Measurements from ENCODE around the gene KLF16.

Gene KLF16

DNA sequence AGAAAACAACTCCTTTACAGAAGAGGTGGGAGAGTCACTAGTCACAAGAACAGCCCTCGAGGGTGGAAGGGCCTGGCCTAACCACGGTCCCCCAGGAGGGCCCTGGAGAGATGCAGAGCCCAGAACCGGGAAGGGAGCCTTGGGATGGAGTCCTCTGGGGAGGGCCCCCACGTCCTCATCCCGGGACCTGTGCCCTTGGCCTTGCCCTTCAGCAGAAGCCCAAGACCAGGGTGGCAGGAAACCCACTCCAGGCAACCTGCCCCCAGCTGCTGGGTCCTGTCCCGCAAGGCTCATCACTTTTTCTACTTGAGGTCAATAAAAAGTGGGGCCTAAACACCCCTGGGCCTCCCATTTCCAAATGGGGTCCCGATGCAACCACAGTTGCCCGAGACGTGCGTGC is 49.0 kb downstream of the KLF16 start:
- no CpG with 5 or more reads among the region's 10 CpGs for WGBS, 2 donors (ENCODE audit: extremely low coverage in 2 of 2, insufficient read length in 2 of 2, insufficient replicate concordance in 1 of 2)

DNA sequence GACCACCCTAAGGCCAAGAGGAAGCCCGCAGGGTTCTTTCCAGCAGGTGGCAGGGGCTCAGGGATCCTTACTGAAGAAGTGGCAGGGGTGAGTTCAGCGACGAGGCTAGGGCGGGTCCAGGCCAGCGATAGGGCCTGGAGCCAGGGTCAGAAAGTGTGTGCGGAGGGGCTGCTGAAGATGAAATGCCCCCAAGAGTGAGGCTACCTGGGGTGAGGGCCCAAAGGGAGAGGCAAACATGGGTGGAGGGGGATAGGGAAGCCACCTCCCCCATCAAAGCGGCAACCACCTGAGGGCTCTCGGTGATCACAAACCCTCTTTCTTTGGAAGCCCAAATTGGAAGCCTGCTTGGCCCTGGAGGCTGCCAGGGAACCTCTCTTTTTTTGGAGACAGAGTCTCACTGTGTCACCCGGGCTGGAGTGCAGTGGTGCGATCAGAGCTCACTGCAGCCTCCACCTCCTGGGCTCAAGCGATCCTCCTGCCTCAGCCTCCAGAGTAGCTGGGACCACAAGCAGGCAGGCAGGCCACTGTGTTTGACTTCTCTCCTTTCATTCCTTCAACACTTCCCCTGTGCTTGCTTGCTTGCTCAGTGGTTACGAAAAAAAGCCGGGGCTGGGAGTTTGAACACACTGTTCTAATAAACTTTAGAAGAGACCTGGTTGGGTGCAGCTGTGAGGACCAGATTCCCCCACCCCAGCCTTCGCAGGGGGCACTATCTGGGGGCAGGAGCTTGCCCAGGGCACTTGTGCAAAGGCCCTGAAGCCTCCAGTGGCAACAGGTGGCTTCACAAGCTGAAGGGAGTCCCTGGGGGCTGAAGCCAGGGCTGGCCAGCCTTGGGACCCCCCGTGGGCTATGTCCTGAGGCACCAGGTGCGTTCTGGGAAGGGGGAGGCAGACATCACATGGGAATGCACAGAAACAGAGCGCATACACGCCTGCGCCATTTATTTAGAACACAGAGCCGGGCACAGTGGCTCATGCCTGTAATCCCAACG is 49.9 kb downstream of the KLF16 start:
- peak overlapping the region; percentile 89 for H2AFZ ChIP-seq (ENCODE audit: low read length)
- H3K4ac ChIP-seq (ENCODE audit: low read length), result no peak overlapping the region
- H3K36me3 ChIP-seq (replicated peaks in 1 of 2; ENCODE audit: control insufficient read depth in 2 of 2, insufficient read depth in 2 of 2, low read length in 2 of 2), result peaks cover 20 to 28% of the 10 kb centered on the region in 2 donors
- H4K91ac ChIP-seq (ENCODE audit: low read depth, low read length, poor library complexity), result no peak overlapping the region
- no peak overlapping the region for H3K9ac ChIP-seq (ENCODE audit: low read depth, low read length, poor library complexity)
- H3K18ac ChIP-seq (ENCODE audit: low read length), result no peak overlapping the region
- H3K9me3 ChIP-seq (replicated peaks in 1 of 2; ENCODE audit: control insufficient read depth in 2 of 2, insufficient read depth in 1 of 2, low read depth in 1 of 2, low read length in 2 of 2), result peaks cover 0 to 3% of the 10 kb centered on the region in 2 donors
- no peak overlapping the region for H3K14ac ChIP-seq (ENCODE audit: low read length)
- H2AK5ac ChIP-seq (ENCODE audit: low read depth, low read length), result no peak overlapping the region
- H3K23ac ChIP-seq (ENCODE audit: low read depth, low read length, poor library complexity), result no peak overlapping the region
- H3K79me1 ChIP-seq (ENCODE audit: low read depth, low read length), result no peaks in the 10 kb centered on the region
- peaks cover 0 to 7% of the 10 kb centered on the region in 2 donors for H3K4me1 ChIP-seq (ENCODE audit: control insufficient read depth in 2 of 2, insufficient read depth in 1 of 2, low read depth in 1 of 2, low read length in 2 of 2)
- H3K27ac ChIP-seq (replicated peaks; ENCODE audit: low read length), result no peak overlapping the region
- H3K4me2 ChIP-seq (ENCODE audit: insufficient read depth, low read length, poor library complexity, severe bottlenecking), result peak overlapping the region; percentile 87
- no peak overlapping the region for H2BK120ac ChIP-seq (ENCODE audit: low read depth, low read length)
- no peak for DNase-seq (ENCODE audit: low spot score)
- no peak overlapping the region for H2BK12ac ChIP-seq (ENCODE audit: low read length)
- H3K4me3 ChIP-seq (ENCODE audit: low read length in 2 of 2), result peak overlapping the region; percentile 50 to 78
- no peak overlapping the region for H2BK15ac ChIP-seq (ENCODE audit: low read length)
- WGBS, 2 donors (ENCODE audit: extremely low coverage in 2 of 2, insufficient read length in 2 of 2, insufficient replicate concordance in 1 of 2), result no CpG with 5 or more reads among the region's 21 CpGs
- no peak overlapping the region for H4K8ac ChIP-seq (ENCODE audit: low read depth, low read length)
- no peak overlapping the region for H2BK5ac ChIP-seq (ENCODE audit: low read length)
- peaks cover 0 to 5% (median 3%) of the 10 kb centered on the region in 3 experiments for H3K27me3 ChIP-seq (ENCODE audit: control insufficient read depth in 3 of 3, insufficient read depth in 3 of 3, low read depth in 1 of 3, low read length in 3 of 3)

More for the DNA sequence above, 49.0 kb downstream of the KLF16 start:
- Histone ChIP-seq H3K79me1 (ENCODE audit: low read depth, low read length) (no peaks in the 10 kb centered on the region), H3K4me3 (ENCODE audit: low read length in 2 of 2) (no peak overlapping the region), H3K9ac (ENCODE audit: low read depth, low read length, poor library complexity) (peak overlapping the region; percentile 4), H4K91ac (ENCODE audit: low read depth, low read length, poor library complexity) (no peak overlapping the region), H2BK120ac (ENCODE audit: low read depth, low read length) (no peak overlapping the region), H3K4me2 (ENCODE audit: insufficient read depth, low read length, poor library complexity, severe bottlenecking) (no peak overlapping the region), H3K27ac (replicated peaks; ENCODE audit: low read length) (no peak overlapping the region), H2AK5ac (ENCODE audit: low read depth, low read length) (no peak overlapping the region), H2BK12ac (ENCODE audit: low read length) (no peak overlapping the region), H3K4me1 (ENCODE audit: control insufficient read depth in 2 of 2, insufficient read depth in 1 of 2, low read depth in 1 of 2, low read length in 2 of 2) (peaks cover 0 to 7% of the 10 kb centered on the region in 2 donors), H3K23ac (ENCODE audit: low read depth, low read length, poor library complexity) (no peak overlapping the region), H4K8ac (ENCODE audit: low read depth, low read length) (peak overlapping the region; percentile 56), H3K27me3 (ENCODE audit: control insufficient read depth in 3 of 3, insufficient read depth in 3 of 3, low read depth in 1 of 3, low read length in 3 of 3) (peaks cover 0 to 5% (median 3%) of the 10 kb centered on the region in 3 experiments), H2BK15ac (ENCODE audit: low read length) (no peak overlapping the region), H2BK5ac (ENCODE audit: low read length) (no peak overlapping the region), H3K9me3 (replicated peaks in 1 of 2; ENCODE audit: control insufficient read depth in 2 of 2, insufficient read depth in 1 of 2, low read depth in 1 of 2, low read length in 2 of 2) (peaks cover 0 to 3% of the 10 kb centered on the region in 2 donors), H3K4ac (ENCODE audit: low read length) (no peak overlapping the region), H3K14ac (ENCODE audit: low read length) (peak overlapping the region; percentile 27), H3K18ac (ENCODE audit: low read length) (no peak overlapping the region), H3K36me3 (replicated peaks in 1 of 2; ENCODE audit: control insufficient read depth in 2 of 2, insufficient read depth in 2 of 2, low read length in 2 of 2) (peaks cover 22 to 37% of the 10 kb centered on the region in 2 donors), H2AFZ (ENCODE audit: low read length) (no peak overlapping the region)
- no peak for DNase-seq (ENCODE audit: low spot score)

DNA sequence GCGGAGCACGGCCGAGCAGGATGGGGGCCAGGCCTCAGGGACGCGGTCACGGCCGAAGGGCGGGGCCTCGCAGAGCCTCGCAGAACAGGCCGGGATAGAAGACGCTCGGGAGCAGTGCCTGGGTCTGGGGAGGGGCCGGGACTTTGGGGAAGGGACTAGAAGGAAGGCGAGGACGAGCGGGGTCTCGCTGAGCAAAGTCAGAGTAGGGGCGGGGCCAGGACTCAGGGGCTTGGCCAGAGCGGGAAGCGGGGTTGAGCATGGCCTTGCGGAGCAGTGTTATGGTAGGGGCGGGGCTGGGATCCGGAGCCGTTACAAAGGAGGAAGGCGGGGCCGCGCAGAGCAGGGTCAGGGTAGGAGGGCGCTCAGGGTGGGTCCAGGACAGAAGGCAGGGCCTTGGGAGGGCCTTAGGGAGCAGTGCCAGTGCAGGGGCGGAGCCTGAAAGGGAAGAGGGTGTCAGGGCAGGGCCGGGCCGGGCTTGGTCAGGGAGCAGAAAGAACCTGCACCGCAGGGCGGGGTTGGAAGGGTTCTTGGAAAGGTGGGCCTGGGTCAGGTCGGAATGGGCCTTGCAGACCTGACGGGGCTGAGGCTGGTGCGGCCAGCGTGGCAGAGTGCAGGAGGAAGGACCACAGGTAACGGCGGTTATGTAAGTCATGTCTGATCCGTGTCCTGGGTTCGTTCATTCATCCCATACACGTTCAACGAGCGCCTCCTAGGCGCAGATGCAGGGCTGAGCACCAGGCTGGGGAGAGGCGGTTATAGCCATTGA is 50.8 kb downstream of the KLF16 start:
- Histone ChIP-seq H2AK5ac (ENCODE audit: low read depth, low read length) (no peak overlapping the region), H3K4ac (ENCODE audit: low read length) (no peak overlapping the region), H3K27ac (replicated peaks; ENCODE audit: low read length) (no peak overlapping the region), H3K9ac (ENCODE audit: low read depth, low read length, poor library complexity) (peak overlapping the region; percentile 46), H3K79me1 (ENCODE audit: low read depth, low read length) (no peaks in the 10 kb centered on the region), H2BK12ac (ENCODE audit: low read length) (no peak overlapping the region), H3K4me1 (ENCODE audit: control insufficient read depth in 2 of 2, insufficient read depth in 1 of 2, low read depth in 1 of 2, low read length in 2 of 2) (peaks cover 0 to 7% of the 10 kb centered on the region in 2 donors), H2BK5ac (ENCODE audit: low read length) (no peak overlapping the region), H2BK15ac (ENCODE audit: low read length) (no peak overlapping the region), H3K14ac (ENCODE audit: low read length) (no peak overlapping the region), H3K9me3 (replicated peaks in 1 of 2; ENCODE audit: control insufficient read depth in 2 of 2, insufficient read depth in 1 of 2, low read depth in 1 of 2, low read length in 2 of 2) (peaks cover 0 to 3% of the 10 kb centered on the region in 2 donors), H3K27me3 (ENCODE audit: control insufficient read depth in 3 of 3, insufficient read depth in 3 of 3, low read depth in 1 of 3, low read length in 3 of 3) (peaks cover 0 to 5% (median 3%) of the 10 kb centered on the region in 3 experiments), H4K8ac (ENCODE audit: low read depth, low read length) (no peak overlapping the region), H3K23ac (ENCODE audit: low read depth, low read length, poor library complexity) (no peak overlapping the region), H3K18ac (ENCODE audit: low read length) (peak overlapping the region; percentile 86), H3K4me2 (ENCODE audit: insufficient read depth, low read length, poor library complexity, severe bottlenecking) (peak overlapping the region; percentile 87), H2AFZ (ENCODE audit: low read length) (peak overlapping the region; percentile 89), H2BK120ac (ENCODE audit: low read depth, low read length) (no peak overlapping the region), H4K91ac (ENCODE audit: low read depth, low read length, poor library complexity) (no peak overlapping the region), H3K36me3 (replicated peaks in 1 of 2; ENCODE audit: control insufficient read depth in 2 of 2, insufficient read depth in 2 of 2, low read length in 2 of 2) (peaks cover 13 to 19% of the 10 kb centered on the region in 2 donors), H3K4me3 (ENCODE audit: low read length in 2 of 2) (peak overlapping the region; percentile 50 to 78)
- DNase-seq (ENCODE audit: low spot score), result peak; percentile 90
- WGBS, 2 donors (ENCODE audit: extremely low coverage in 2 of 2, insufficient read length in 2 of 2, insufficient replicate concordance in 1 of 2), result no CpG with 5 or more reads among the region's 47 CpGs
